ENCODE measurements around the gene C1QTNF6.
A peak's percentile ranks its signal among the peaks of the same experiment; 100 is the strongest.
"Not testable (repeated sequence)": the region's sequence is repeated elsewhere in the genome, so short reads cannot be mapped to it uniquely, and the experiment has no call there.

The C1QTNF6 gene

DNA sequence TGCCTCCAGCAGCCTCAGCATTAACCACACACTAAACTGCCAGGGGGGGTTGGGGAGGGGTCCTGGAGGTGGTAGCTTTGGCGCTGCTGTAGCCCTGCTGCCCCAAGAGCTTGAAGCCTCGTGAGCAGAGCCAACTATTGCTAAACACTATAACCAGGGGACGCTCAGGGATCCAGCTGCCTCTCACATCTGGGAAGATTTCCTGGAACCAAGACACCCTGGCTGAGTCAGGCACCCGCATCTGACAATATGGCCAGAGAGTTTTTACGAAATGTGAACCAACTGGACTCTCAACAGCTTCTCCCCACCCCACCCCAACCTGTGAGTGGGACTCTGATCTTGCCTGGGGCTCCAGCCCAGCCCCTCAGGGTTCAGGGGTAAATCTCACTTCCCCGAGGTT, 14.3 kb downstream of the C1QTNF6 start:
- DNase-seq = no peak

GRCh38 chr22:37172266-37173245, 15.5 kb downstream of the C1QTNF6 start:
- no peak for DNase-seq

DNA sequence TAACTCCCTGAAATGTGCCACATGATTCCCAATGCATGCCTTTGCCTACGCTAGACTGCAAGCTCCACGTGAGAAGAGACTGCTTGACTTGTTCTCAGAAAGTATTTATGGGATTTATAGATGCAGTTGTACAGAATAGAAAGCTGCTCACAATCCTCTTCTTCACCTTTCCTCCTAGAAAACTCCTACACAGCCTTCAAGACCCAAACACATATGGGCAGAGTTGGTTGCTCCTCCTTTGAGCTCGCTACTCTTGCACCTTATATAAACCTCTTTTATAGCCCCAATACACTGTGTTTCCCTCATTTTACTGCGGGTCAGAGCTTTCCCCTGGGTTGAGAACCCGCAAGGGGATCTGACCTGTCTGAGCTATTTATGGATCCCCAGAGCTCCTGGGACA, 16.4 kb downstream of the C1QTNF6 start:
- no peak for DNase-seq

- DNase-seq = not testable (repeated sequence)
Observed at GRCh38 chr22:37170689-37171405, 17.2 kb downstream of the C1QTNF6 start.

- no peak for DNase-seq
Observed at GRCh38 chr22:37169947-37170688, 17.9 kb downstream of the C1QTNF6 start.

DNA sequence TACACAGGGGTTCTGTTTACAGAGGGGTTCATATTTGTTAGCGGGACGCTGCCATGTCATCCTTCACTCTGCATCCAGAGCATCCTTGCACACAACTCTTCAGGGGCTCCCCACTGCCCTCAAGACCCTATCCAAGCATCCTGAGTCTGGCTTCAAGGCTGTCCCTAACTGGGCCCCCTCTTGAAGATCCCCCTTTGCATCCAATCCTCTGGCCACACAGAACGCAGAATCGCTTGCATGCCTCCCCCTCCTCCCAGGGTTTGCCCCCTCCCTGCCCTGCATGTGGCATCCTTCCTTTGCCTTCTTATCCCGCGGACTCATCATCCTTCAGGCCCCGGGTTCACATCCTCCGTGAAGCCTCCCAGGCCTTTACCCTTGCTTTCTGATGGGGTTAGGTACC, 18.6 kb downstream of the C1QTNF6 start:
- no peak for DNase-seq

DNA sequence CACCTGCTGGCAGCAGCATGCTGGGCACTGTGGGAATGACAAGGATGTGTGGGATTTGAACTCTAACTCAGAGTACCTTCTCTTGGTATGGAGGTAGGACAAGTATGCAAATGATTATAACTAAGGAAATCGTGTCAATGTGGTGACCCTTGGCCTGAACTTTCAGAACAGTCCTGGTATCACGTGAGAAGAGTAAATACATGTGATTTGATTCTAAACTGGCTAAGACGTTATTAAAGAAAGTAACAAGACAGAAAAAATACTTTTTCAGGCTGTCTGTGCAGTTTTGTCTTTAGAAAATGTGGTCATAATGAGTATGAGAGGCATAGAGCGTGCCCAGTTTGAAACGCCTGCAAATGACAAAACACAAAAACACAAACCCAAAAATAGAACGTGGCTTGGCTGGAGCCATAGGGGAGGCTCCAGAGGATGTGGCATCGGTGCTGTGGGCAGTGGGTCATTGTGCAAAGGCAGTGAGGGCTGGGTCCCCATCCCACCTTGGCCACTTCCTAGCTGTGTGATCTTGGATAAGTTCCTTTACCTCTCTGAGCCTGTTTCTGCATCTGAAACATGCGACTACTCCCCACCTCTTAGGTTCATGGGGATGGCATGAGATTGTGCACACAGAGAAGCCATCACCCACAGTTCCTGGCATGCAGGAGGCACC, 19.9 kb downstream of the C1QTNF6 start:
- no peak for DNase-seq

DNA sequence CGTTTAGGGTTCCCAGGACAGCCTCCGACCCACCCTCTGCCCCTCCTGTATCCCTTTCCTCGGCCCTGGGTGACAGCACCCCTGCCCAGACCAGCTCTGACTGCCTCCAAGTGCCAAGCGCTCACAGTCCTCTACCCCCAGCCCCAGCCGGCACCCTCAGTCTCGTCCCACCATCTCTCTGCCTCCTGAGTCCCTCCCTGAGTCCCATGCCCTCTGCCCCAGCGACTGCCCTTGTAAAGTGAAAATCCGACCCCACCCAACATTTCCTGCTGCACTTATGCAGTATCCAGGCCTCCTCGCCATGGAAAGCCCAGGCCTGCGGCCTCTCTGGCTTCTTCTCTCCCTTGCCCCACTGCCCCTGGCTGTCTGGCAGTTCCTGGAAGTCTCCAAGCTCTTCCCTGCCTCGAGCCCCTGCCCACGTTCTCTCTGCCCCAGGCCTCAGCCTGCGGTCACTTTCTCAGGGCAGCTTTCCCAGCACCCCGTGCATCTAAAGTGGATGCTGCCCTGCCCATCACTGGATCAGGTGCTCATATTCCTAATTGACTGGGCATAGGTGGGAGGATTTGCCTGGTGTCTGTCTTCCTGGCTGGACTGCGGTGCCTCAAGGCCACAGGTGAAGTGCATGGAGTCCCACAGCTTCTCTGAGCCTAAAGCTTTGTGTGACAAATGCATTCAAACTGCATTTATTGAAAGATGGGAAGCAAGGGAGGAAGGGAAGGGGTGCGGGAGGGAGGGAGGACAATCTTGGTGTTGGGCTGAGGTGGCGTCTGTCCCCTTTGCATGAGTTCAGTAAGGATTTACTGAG, 20.7 kb downstream of the C1QTNF6 start:
- DNase-seq = no peak

GRCh38 chr22:37166675-37167066, 21.4 kb downstream of the C1QTNF6 start:
- DNase-seq = peak; percentile 11

- DNase-seq = no peak
Observed at GRCh38 chr22:37165940-37166674, 21.9 kb downstream of the C1QTNF6 start.

- DNase-seq = no peak
Observed at GRCh38 chr22:37165066-37165465, 23.0 kb downstream of the C1QTNF6 start.

DNA sequence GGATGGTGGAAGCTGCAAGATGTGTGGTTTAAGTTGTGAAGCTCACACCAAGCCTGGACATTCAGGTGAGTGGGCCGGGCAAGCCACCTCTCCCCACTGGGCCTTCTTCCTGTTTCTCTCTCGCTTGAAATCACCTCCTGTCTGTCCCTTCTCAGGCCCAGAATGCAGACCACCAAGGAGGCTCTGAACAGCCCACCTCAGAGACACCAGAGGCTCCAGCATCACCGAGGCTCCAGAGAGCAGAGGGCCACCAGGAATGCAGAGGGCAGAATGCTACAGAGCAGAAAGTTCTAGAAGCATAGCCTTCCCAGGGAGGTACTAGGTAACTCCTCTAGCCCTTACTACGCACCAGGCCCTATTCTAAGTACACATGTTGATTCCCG, 23.6 kb downstream of the C1QTNF6 start:
- DNase-seq = no peak

DNA sequence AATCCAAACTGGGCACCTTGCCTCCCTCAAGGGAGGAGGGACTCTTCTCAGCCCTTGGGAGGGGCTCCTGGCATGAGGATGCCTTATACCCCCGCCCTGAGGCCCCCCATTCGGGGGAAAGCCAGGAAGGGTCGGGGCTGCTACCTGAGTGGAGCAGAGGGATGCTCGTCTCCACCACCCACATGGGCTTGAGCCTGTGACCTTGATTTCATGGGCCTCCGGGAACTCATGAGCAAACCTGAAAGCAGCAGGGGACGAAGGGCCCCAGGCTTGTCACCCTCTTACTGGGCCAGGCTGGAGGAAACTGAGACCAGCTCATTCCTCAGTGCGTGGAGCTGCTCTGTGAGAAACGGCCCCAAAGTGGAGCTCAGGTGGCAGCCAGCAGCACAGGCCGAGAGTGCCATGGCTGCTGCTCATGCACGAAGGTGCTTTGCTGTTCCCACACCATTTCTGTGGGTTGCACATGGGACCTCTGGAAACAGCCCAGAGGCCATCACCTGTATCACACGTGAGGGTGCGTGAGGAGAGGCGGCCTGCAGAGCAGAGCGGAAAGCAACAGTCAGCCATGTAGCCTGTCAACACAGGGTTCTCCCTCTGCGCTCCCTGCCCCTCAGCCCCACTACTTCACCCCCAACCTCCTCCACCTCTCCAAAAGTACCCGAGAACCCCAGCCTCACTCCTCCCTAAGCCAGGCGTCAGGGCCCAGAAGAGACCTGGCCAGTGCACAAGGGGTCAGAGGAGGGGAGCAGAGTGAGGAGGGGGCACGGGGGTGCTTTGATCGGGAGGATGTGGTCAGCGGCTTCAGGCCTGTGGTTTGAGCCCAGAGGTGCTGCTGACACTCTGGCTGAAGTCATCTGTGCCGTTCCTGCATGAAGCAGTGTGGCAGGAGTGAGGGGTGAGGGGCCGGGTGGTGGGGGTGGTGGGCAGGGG, 24.2 kb downstream of the C1QTNF6 start:
- no peak for DNase-seq

DNA sequence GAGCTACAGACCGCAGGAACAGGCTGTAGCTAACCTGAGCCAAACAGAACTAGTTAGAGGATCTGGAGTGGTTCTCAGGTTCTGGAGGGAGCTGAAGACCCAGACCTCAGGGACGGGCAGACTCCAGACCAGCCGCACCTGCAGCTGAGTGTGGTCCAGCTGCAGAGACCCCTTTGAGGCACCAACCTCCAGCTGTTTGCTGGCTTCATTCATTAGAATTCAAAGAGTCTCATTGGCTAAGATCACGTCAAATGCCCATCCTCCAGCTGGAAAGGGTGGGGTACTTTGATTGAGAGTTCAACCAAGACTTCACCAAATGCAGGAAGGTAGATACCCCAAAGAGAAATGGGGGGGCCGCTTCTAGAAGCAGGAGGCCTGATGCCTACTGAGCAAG, 25.0 kb downstream of the C1QTNF6 start:
- DNase-seq = no peak

DNA sequence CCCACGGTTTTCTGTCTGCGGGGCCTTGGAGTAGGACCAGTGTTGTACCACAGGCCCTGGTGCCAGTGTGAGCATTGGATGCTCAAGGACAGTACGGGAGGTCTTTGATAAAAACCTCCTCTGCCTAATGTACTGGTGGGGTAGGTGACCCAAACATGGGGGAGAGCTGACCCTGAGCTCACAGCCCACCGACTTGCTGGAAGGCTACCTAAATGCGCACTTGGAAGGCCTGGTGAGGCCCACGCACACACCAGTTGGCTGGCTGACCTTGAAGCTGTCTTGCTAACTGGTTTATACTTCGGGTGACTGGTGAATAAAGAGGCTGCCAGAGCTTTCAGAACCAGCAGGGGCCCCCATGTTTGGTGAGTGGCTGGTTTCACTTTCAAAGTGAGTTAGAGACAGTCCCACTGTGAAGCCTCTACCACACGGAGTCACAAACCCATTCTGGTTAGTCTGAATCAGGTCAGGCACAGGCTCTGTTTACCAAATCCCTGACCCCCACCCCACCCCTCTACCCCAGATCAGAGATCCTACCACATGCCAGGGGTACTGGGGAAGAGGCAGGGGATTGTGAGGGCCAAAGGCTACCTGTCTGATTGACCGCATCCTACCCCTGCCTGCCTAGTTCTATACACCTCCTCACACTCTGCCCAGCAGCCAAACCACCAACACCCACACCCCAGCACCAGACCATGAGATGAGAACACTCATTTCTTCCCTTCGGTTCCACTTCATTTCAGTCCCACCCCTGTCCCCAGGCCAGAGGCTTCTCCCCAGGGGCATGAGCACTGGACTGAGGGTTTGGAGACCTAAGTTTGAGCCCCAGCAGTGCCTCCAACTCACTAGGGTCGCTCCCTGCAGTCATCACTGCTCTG, 25.6 kb downstream of the C1QTNF6 start:
- no peak for DNase-seq

GRCh38 chr22:37161443-37161842, 26.6 kb downstream of the C1QTNF6 start:
- no peak for DNase-seq

GRCh38 chr22:37160027-37160426, 28.0 kb downstream of the C1QTNF6 start:
- DNase-seq = no peak

- DNase-seq = no peak
Observed at GRCh38 chr22:37158963-37159290, 29.1 kb downstream of the C1QTNF6 start.

All from DMS79 (cell line).